Measurements from ENCODE around the gene MELTF. TPM values are rescaled to one million over a fixed set of nuclear protein-coding genes. Genes with fewer than 3 reads are reported as not detected.

Gene MELTF
- total and polyA plus RNA-seq, 9 of the 15 experiments (the other 6 are each of a cell fraction or from before 2014, with no cell fraction given) = 0.35 to 10.5 (median 4.5) TPM

- Histone ChIP-seq H4K20me1 (replicated peaks; ENCODE audit: control insufficient read depth, insufficient read depth, low read length) (peaks cover 5% of the 10 kb centered on the region; the same call in 1 of the 2 replicates), H3K36me3 (ENCODE audit: control insufficient read depth, insufficient read depth, low read length) (no peaks in the 10 kb centered on the region), H3K9ac (ENCODE audit: insufficient read depth in 1 of 2, low read depth in 2 of 2, low read length in 2 of 2) (no peak overlapping the region), H3K9me1 (ENCODE audit: control insufficient read depth, insufficient read depth, low read length) (peaks cover 3% of the 10 kb centered on the region), H3K4me2 (ENCODE audit: insufficient read depth, low read length) (no peak overlapping the region), H3K4me1 (replicated peaks in 1 of 2; ENCODE audit: control insufficient read depth in 2 of 2, insufficient read depth in 2 of 2, low read length in 2 of 2) (peaks cover 10 to 49% of the 10 kb centered on the region in 2 experiments; a peak in 4 of 5 replicates), H3K27me3 (ENCODE audit: control insufficient read depth in 2 of 2, insufficient read depth in 2 of 2, low read length in 2 of 2) (peaks cover 11% of the 10 kb centered on the region in 2 experiments; a peak in 4 of 5 replicates), H3K4me3 (no peak overlapping the region), H3K9me3 (replicated peaks; ENCODE audit: control insufficient read depth, insufficient read depth, low read depth, low read length) (no peaks in the 10 kb centered on the region), H3K79me2 (ENCODE audit: control insufficient read depth, insufficient read depth, low read length) (no peaks in the 10 kb centered on the region), H2AFZ (ENCODE audit: low read depth, low read length) (no peak overlapping the region), H3K27ac (ENCODE audit: extremely low read depth, low read depth, low read length) (no peak overlapping the region)
- in situ Hi-C loops (cut with MboI) = no loop called here
- ATAC-seq = no peak
- DNase-seq (ENCODE audit: extremely low read depth in 1 of 4, low spot score in 3 of 4) = no peak
- intact Hi-C loops (cut with micrococcal nuclease) = no loop called here
- FAIRE-seq = no peak
- 35% methylated on average over 6 of the region's 6 CpGs for WGBS (ENCODE audit: insufficient coverage, low coverage, missing lambda C conversion rate)
- TF ChIP-seq BCL6 (CRISPR knock-in tag; IDR thresholded peaks at IDR 0.05) (no peak), ZNF780A (CRISPR knock-in tag; IDR thresholded peaks at IDR 0.05) (no peak)
- no TSS peak for BruUV-seq (replicated peaks)
- CTCF ChIA-PET (ENCODE audit: low intra/inter-chr PET ratio) = no interaction called here
- POLR2A ChIA-PET = interaction anchor here (0.8 to 0.9 kb wide), 2 partner anchors 13 to 16 kb away, joined by 3 to 4 read pairs; no protein-coding TSS in a partner anchor
Observed at GRCh38 chr3:197019021-197019420, 10.6 kb downstream of the MELTF start.

- Histone ChIP-seq H3K4me2 (ENCODE audit: insufficient read depth, low read length) (no peak overlapping the region), H3K4me1 (replicated peaks in 1 of 2; ENCODE audit: control insufficient read depth in 2 of 2, insufficient read depth in 2 of 2, low read length in 2 of 2) (peaks cover 3 to 35% of the 10 kb centered on the region in 2 experiments; a peak in 3 of 5 replicates), H3K4me3 (no peak overlapping the region), H3K27ac (ENCODE audit: extremely low read depth, low read depth, low read length) (no peak overlapping the region), H3K9me1 (ENCODE audit: control insufficient read depth, insufficient read depth, low read length) (peaks cover 3% of the 10 kb centered on the region), H2AFZ (ENCODE audit: low read depth, low read length) (no peak overlapping the region), H3K36me3 (ENCODE audit: control insufficient read depth, insufficient read depth, low read length) (no peaks in the 10 kb centered on the region), H3K27me3 (ENCODE audit: control insufficient read depth in 2 of 2, insufficient read depth in 2 of 2, low read length in 2 of 2) (peaks cover 11% of the 10 kb centered on the region in 2 experiments; a peak in 4 of 5 replicates), H3K79me2 (ENCODE audit: control insufficient read depth, insufficient read depth, low read length) (no peaks in the 10 kb centered on the region), H3K9me3 (replicated peaks; ENCODE audit: control insufficient read depth, insufficient read depth, low read depth, low read length) (no peaks in the 10 kb centered on the region), H4K20me1 (replicated peaks; ENCODE audit: control insufficient read depth, insufficient read depth, low read length) (peaks cover 5% of the 10 kb centered on the region; the same call in 1 of the 2 replicates), H3K9ac (ENCODE audit: insufficient read depth in 1 of 2, low read depth in 2 of 2, low read length in 2 of 2) (peak overlapping the region in 1 of 2 experiments; percentile 20; a peak in 1 of 4 replicates)
- no peak for FAIRE-seq
- in situ Hi-C loops (cut with MboI) = no loop called here
- ChIA-PET POLR2A (interaction anchor here (0.6 to 1.8 kb wide), 4 partner anchors 11 to 452 kb away, joined by 3 to 9 read pairs (median 4); no protein-coding TSS in a partner anchor), CTCF (ENCODE audit: low intra/inter-chr PET ratio) (no interaction called here)
- no peak for TF ChIP-seq CTBP1 (IDR thresholded peaks at IDR 0.05; ENCODE audit: borderline replicate concordance)
- peak; percentile 39 for TF ChIP-seq POLR2G (IDR thresholded peaks at IDR 0.05; ENCODE audit: low read depth, low read length)
- no peak for DNase-seq (ENCODE audit: extremely low read depth in 1 of 4, low spot score in 3 of 4)
- ATAC-seq = no peak
- WGBS (ENCODE audit: insufficient coverage, low coverage, missing lambda C conversion rate) = 63% methylated on average over 6 of the region's 18 CpGs
- BruUV-seq (replicated peaks) = no TSS peak
- intact Hi-C loops (cut with micrococcal nuclease) = no loop called here
Observed at GRCh38 chr3:197017003-197017402, 12.6 kb downstream of the MELTF start.

Measured in K562 (cell line).